GM21528 (cell line): ENCODE measurements around the gene ANKRD6.

Source experiments
- ATAC-seq: cut with Tn5 transposase; IDR thresholded peaks from one replicate; pipeline ENCODE4 v1.9.1; 2021; ENCODE audit warnings: mild to moderate bottlenecking, moderate library complexity; ENCODE audit not compliant: unreplicated experiment, low FRiP score

ANKRD6 gene

DNA sequence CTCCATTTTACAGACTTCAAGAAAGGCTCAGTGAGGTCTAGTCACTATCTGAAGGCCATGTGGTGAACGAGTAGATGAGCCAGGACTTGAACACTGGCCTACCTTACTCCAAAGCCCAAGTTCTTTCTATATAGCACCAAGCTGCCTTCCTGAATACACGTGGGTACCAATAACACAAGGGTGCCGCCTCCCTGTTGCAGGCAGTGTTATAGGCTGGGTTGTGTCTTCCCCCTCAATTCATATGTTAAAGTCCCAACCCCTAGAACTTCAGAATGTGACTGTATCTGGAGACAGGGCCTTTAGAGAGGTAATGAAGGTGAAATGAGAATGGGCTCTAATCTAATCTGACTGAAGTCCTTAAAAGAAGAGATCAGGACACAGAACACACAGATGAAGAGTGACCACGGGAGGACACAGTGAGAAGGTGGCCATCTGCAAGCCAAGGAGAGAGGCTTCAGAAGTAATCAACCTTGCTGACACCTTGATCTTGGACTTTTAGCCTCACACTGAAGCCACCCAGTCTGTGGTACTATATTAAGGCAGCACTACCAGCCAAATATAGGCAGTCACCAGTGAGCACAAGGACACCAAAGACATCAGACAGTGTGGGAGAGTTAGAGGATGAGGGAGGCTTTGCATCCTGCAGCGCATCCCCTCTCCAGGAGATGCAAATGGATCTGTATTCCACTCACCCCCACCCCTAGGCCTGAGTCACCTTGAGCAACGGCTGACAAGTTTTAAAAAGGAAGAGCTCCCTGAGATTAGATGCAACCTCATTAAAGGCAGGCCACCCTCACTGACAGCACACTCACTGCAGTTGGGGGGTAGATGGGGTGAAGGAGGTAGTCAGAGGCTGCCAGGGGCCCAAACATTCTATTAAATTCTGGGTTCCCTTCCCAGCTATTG, 246.5 kb downstream of the ANKRD6 start:
- no peak for ATAC-seq

DNA sequence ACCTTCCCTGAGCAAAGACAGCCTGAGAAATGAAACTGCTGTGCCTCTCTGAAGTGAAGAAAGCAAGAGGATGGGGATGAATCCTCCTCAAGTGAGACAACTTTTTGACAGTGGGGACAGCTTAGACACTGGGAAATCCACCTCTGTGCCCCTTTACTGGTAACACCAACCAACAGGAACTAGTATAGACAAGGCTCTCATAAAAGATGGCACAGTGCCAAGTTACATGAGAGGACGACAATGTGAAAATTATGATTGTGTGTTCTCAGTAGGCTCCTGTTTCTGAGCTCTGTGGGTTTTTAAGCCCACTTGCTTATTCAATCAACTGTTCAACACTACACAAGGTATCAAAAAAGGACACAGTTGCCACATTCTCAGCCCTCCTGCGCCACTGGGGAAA, 247.2 kb downstream of the ANKRD6 start:
- no peak for ATAC-seq

DNA sequence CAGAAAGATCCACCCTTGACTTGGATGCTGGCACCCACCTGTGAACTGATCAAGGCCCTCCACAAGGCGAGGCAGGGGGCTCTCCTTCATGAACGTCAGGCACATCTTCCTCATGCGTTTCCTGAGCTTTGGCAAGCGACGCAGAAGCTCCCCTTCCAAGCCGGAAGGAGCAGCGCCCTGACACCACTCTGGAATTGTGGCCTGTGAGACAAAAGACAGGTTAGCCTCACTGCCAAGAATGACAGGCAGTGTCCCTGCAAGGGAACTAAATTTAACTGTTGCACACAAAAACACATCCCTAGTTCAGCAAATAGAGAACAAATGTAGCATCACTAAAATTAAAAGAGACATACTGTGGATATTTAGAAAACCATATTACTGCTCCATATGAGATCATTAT, 247.6 kb downstream of the ANKRD6 start:
- ATAC-seq, result no peak

DNA sequence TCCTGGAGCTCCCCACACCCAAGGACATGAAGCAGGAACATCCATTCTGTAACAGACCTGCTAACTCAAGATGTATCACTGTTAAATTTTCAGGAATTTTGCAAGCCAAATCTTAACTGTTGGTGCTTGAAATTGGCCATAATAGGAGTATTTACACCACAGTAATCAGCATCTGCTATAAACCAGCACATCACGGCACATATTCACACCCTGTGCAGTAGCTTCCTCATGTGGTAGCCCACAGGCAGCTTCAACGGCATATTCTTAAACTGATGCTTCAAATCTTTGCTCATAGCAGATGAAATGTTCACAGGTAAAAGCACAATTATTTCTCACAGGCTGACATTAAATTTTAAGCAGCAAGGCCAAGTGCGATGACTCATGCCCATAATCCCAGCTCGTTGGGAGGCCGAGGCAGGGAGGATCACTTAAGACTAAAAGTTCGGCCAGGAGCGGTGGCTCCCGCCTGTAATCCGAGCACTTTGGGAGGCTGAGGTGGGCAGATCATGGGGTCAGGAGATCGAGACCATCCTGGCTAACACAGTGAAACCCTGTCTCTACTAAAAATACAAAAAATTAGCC, 249.1 kb downstream of the ANKRD6 start:
- ATAC-seq, result no peak

GRCh38 chr6:89682991-89683390, 250.0 kb downstream of the ANKRD6 start:
- no peak for ATAC-seq
